Liver (tissue), 9 donors: ENCODE data around the gene PXMP4. TPM values are rescaled to one million over a fixed set of nuclear protein-coding genes. Genes with fewer than 3 reads are reported as not detected.

Experiments
- DNase-seq: peaks from one replicate; pipeline ENCODE4 v3.0.0-alpha.2; 2017; ENCODE audit warnings: low spot score
- H3K27ac ChIP-seq, 2 donors: one replicate each; pipeline ENCODE4 v1.7.0; 2013; ENCODE audit warnings: inconsistent platforms in 2 of 2, low read length in 2 of 2, control low read depth in 1 of 2, low read depth in 1 of 2, mild to moderate bottlenecking in 1 of 2
- H3K27me3 ChIP-seq, 4 donors: one replicate each; pipeline versions ENCODE4 v1.6.1 to v1.7.0; 2013; ENCODE audit warnings: low read length in 3 of 4, inconsistent platforms in 1 of 4, mild to moderate bottlenecking in 1 of 4, moderate library complexity in 1 of 4; ENCODE audit not compliant: control insufficient read depth in 4 of 4, insufficient read depth in 4 of 4
- H3K36me3 ChIP-seq, 4 donors: one replicate each; pipeline versions ENCODE4 v1.6.1 to v1.7.0; 2013; ENCODE audit warnings: low read length in 3 of 4, mild to moderate bottlenecking in 3 of 4, low read depth in 1 of 4, moderate library complexity in 1 of 4; ENCODE audit not compliant: control insufficient read depth in 4 of 4, insufficient read depth in 3 of 4
- H3K4me1 ChIP-seq, 4 donors: one replicate each; pipeline versions ENCODE4 v1.6.1 to v1.7.0; 2013; ENCODE audit warnings: low read length in 3 of 4, mild to moderate bottlenecking in 3 of 4, moderate library complexity in 1 of 4; ENCODE audit not compliant: control insufficient read depth in 4 of 4, insufficient read depth in 4 of 4
- H3K4me3 ChIP-seq, 3 donors: one replicate each; pipeline versions ENCODE4 v1.6.1 to v1.7.0; 2013; ENCODE audit warnings: low read length in 3 of 3, control low read depth in 1 of 3, low read depth in 1 of 3, mild to moderate bottlenecking in 1 of 3
- H3K9ac ChIP-seq, 2 donors: one replicate each; pipeline ENCODE4 v1.7.0; 2013; ENCODE audit warnings: low read length in 2 of 2, mild to moderate bottlenecking in 2 of 2, moderate library complexity in 2 of 2, control low read depth in 1 of 2, low read depth in 1 of 2
- H3K9me3 ChIP-seq, 4 donors: one replicate each; pipeline versions ENCODE4 v1.6.1 to v1.7.0; 2013; ENCODE audit warnings: low read length in 3 of 4; ENCODE audit not compliant: control insufficient read depth in 4 of 4
- ATF3 ChIP-seq: IDR thresholded peaks from 2 replicates; pipeline ENCODE4 v1.6.1; 2016; ENCODE audit warnings: antibody characterized with exemption
- CTCF ChIP-seq: fragments of 150-350 bp; IDR thresholded peaks from 2 replicates; pipeline ENCODE4 v1.5.1; 2017; ENCODE audit warnings: improper control_type of control experiment, low read depth, low read length; ENCODE audit not compliant: missing input control
- EGR1 ChIP-seq, 2 donors: IDR thresholded peaks; 2 replicates each; pipeline ENCODE4 v1.6.1; 2016 to 2018; ENCODE audit warnings: antibody characterized with exemption in 2 of 2, low read depth in 2 of 2
- FOXA1 ChIP-seq: IDR thresholded peaks from 2 replicates; pipeline ENCODE4 v1.6.1; 2016; ENCODE audit warnings: antibody characterized with exemption
- FOXA2 ChIP-seq: IDR thresholded peaks from 2 replicates; pipeline ENCODE4 v1.6.1; 2016; ENCODE audit warnings: antibody characterized with exemption
- GABPA ChIP-seq, 2 donors: IDR thresholded peaks in 1 of 2; conservative IDR thresholded peaks in 1 of 2; 2 replicates each; pipeline ENCODE4 v1.6.1; 2016; ENCODE audit warnings: antibody characterized with exemption in 2 of 2, mild to moderate bottlenecking in 1 of 2, moderate library complexity in 1 of 2
- HNF4A ChIP-seq, 2 donors: conservative IDR thresholded peaks; 2 replicates each; pipeline ENCODE4 v1.6.1; 2016; ENCODE audit warnings: antibody characterized with exemption in 2 of 2, mild to moderate bottlenecking in 2 of 2
- HNF4G ChIP-seq: IDR thresholded peaks from 2 replicates; pipeline ENCODE4 v1.6.1; 2016; ENCODE audit warnings: antibody characterized with exemption
- JUND ChIP-seq, 2 donors: IDR thresholded peaks; 2 replicates each; pipeline ENCODE4 v1.6.1; 2016; ENCODE audit warnings: antibody characterized with exemption in 2 of 2
- MAX ChIP-seq: IDR thresholded peaks from 2 replicates; pipeline ENCODE4 v1.6.1; 2016; ENCODE audit warnings: antibody characterized with exemption
- NR2F2 ChIP-seq: IDR thresholded peaks from 2 replicates; pipeline ENCODE4 v1.6.1; 2016; ENCODE audit warnings: antibody characterized with exemption
- RAD21 ChIP-seq, 2 donors: IDR thresholded peaks; 2 replicates each; pipeline ENCODE4 v1.6.1; 2016; ENCODE audit warnings: antibody characterized with exemption in 2 of 2, mild to moderate bottlenecking in 2 of 2
- REST ChIP-seq: IDR thresholded peaks from 2 replicates; pipeline ENCODE4 v1.6.1; 2016; ENCODE audit warnings: antibody characterized with exemption, mild to moderate bottlenecking
- RXRA ChIP-seq, 2 donors: IDR thresholded peaks; 2 replicates each; pipeline ENCODE4 v1.6.1; 2017 to 2018; ENCODE audit warnings: antibody characterized with exemption in 2 of 2, mild to moderate bottlenecking in 1 of 2
- SP1 ChIP-seq: IDR thresholded peaks from 2 replicates; pipeline ENCODE4 v1.6.1; 2018; ENCODE audit warnings: antibody characterized with exemption, mild to moderate bottlenecking
- TAF1 ChIP-seq: conservative IDR thresholded peaks from 2 replicates; pipeline ENCODE4 v1.6.1; 2016; ENCODE audit warnings: antibody characterized with exemption, mild to moderate bottlenecking
- YY1 ChIP-seq: IDR thresholded peaks from 2 replicates; pipeline ENCODE4 v1.6.1; 2016; ENCODE audit warnings: antibody characterized with exemption, mild to moderate bottlenecking
- ZBTB33 ChIP-seq: IDR thresholded peaks from 2 replicates; pipeline ENCODE4 v1.6.1; 2016; ENCODE audit warnings: antibody characterized with exemption
- WGBS: extraction: QIAGEN DNeasy Blood & Tissue Kit; methylation state at CpG from one replicate; pipeline ENCODE4 v1.1.7; 2013; 5-methylcytosine and 5-hydroxymethylcytosine counted together
- polyA plus RNA-seq, 2 donors: library from polyadenylated mRNA; stranded (reverse) in 1 of 2; unstranded in 1 of 2; fragments of 200-250 nt in 1 of 2; fragments of >200 nt in 1 of 2; fragmentation: Nextera tagmentation in 1 of 2; extraction: Ambion mirVana in 1 of 2; gene quantifications; one replicate each; pipeline versions ENCODE4 v1.2.1 to v1.2.3, GENCODE V29; 2013 to 2015
- total RNA-seq, 2 donors: library from RNA; depleted of rRNA; stranded (reverse); fragments of >200 nt; gene quantifications; one replicate each; pipeline ENCODE4 v1.2.3, GENCODE V29; 2014
- donor health status: healthy.
- donor health status: healthy.
- donor health status: healthy.
- donor health status: healthy.
- donor health status: healthy.

PXMP4 gene
- total and polyA plus RNA-seq, 4 donors, result 5.5 to 16.0 (median 9.3) TPM

GRCh38 chr20:33686100-33686983 lies 33.8 kb downstream of the PXMP4 start, which contains the start of gene E2F1:
Gene E2F1 (minus strand): TSS chr20:33686385. CDS start chr20:33686264, 121 bp downstream.
- no peaks in the 10 kb centered on the region for H3K9me3 ChIP-seq
- H3K4me3 ChIP-seq, result peak within 1 kb of the TSS in 2 of 3 donors; percentile 54 to 68
- TF ChIP-seq EGR1 (IDR thresholded peaks at IDR 0.05; ENCODE audit: low read depth in 2 of 2) (no peak), ZBTB33 (no peak), JUND (IDR thresholded peaks at IDR 0.05) (no peak), MAX (no peak), RXRA (IDR thresholded peaks at IDR 0.05) (no peak), CTCF (peak; percentile 31), HNF4G (no peak), FOXA2 (no peak), RAD21 (IDR thresholded peaks at IDR 0.05) (peak in 1 of 2 donors; percentile 12), YY1 (peak; percentile 22), REST (no peak), SP1 (no peak), GABPA (IDR thresholded peaks at IDR 0.05 in 1 of 2, conservative IDR thresholded peaks at IDR 0.05 in 1 of 2) (no peak), FOXA1 (no peak), ATF3 (no peak), HNF4A (conservative IDR thresholded peaks at IDR 0.05) (no peak), NR2F2 (no peak), TAF1 (no peak)
- peak; percentile 97 for DNase-seq
- H3K27me3 ChIP-seq, result no peaks in the 10 kb centered on the region
- no peaks in the 10 kb centered on the region for H3K36me3 ChIP-seq
- no peak within 1 kb of the TSS for H3K27ac ChIP-seq
- WGBS, result 4% methylated on average over 101 of the region's 101 CpGs
- no peak within 1 kb of the TSS for H3K9ac ChIP-seq
- H3K4me1 ChIP-seq, result peaks cover 2 to 19% (median 8%) of the 10 kb centered on the region in 4 donors
